ENCODE results near the gene TCN1. TPM values are rescaled to one million over a fixed set of nuclear protein-coding genes. Genes with fewer than 3 reads are reported as not detected.
"Not testable (repeated sequence)": the region's sequence is repeated elsewhere in the genome, so short reads cannot be mapped to it uniquely, and the experiment has no call there.

The TCN1 gene
- not detected in 2 replicates for total RNA-seq
- polyA plus RNA-seq, result not detected in 2 replicates

- no peaks in the 10 kb centered on the region for H3K4me1 ChIP-seq (ENCODE audit: low read depth)
- no peak within 1 kb of the TSS for H3K4me3 ChIP-seq
- no peak for TF ChIP-seq CTCF (IDR thresholded peaks at IDR 0.05; ENCODE audit: low read depth, low read length)
- H3K27me3 ChIP-seq, result no peaks in the 10 kb centered on the region
- no peak within 1 kb of the TSS for H3K27ac ChIP-seq
- H3K36me3 ChIP-seq, result no peaks in the 10 kb centered on the region
- peak in 1 of 2 donors; percentile 3 for DNase-seq (ENCODE audit: low read depth in 1 of 2, low spot score in 1 of 2)
- no peaks in the 10 kb centered on the region for H3K9me3 ChIP-seq (ENCODE audit: low read depth)
These were observed at the start of gene TCN1 for GRCh38 chr11:59866397-59866796. Gene TCN1, minus strand, starts transcription at chr11:59866487. Its CDS starts 17 bp downstream, at chr11:59866470.

GRCh38 chr11:59903569-59903968 is 37.3 kb upstream of the TCN1 start:
- H3K36me3 ChIP-seq; H3K4me3 ChIP-seq; H3K27me3 ChIP-seq; H3K27ac ChIP-seq; H3K4me1 ChIP-seq (ENCODE audit: low read depth); H3K9me3 ChIP-seq (ENCODE audit: low read depth); DNase-seq (ENCODE audit: low read depth in 1 of 2, low spot score in 1 of 2): not testable (repeated sequence)

GRCh38 chr11:59901306-59901705 is 35.0 kb upstream of the TCN1 start:
- DNase-seq (ENCODE audit: low read depth in 1 of 2, low spot score in 1 of 2), result peak in 1 of 2 donors; percentile 48
- no peak overlapping the region for H3K27ac ChIP-seq
- no peak for TF ChIP-seq CTCF (IDR thresholded peaks at IDR 0.05; ENCODE audit: low read depth, low read length)
- H3K27me3 ChIP-seq, result no peaks in the 10 kb centered on the region
- no peaks in the 10 kb centered on the region for H3K9me3 ChIP-seq (ENCODE audit: low read depth)
- no peaks in the 10 kb centered on the region for H3K36me3 ChIP-seq
- no peaks in the 10 kb centered on the region for H3K4me1 ChIP-seq (ENCODE audit: low read depth)
- no peak overlapping the region for H3K4me3 ChIP-seq

GRCh38 chr11:59900366-59901126 is 34.3 kb upstream of the TCN1 start:
- Histone ChIP-seq H3K9me3 (ENCODE audit: low read depth) (no peaks in the 10 kb centered on the region), H3K36me3 (no peaks in the 10 kb centered on the region), H3K4me1 (ENCODE audit: low read depth) (no peaks in the 10 kb centered on the region), H3K4me3 (no peak overlapping the region), H3K27ac (no peak overlapping the region), H3K27me3 (no peaks in the 10 kb centered on the region)
- no peak for DNase-seq (ENCODE audit: low read depth in 1 of 2, low spot score in 1 of 2)
- no peak for TF ChIP-seq CTCF (IDR thresholded peaks at IDR 0.05; ENCODE audit: low read depth, low read length)

- H3K9me3 ChIP-seq (ENCODE audit: low read depth), result no peaks in the 10 kb centered on the region
- H3K4me3 ChIP-seq, result no peak overlapping the region
- no peak for TF ChIP-seq CTCF (IDR thresholded peaks at IDR 0.05; ENCODE audit: low read depth, low read length)
- H3K36me3 ChIP-seq, result no peaks in the 10 kb centered on the region
- DNase-seq (ENCODE audit: low read depth in 1 of 2, low spot score in 1 of 2), result no peak
- H3K27ac ChIP-seq, result no peak overlapping the region
- no peaks in the 10 kb centered on the region for H3K4me1 ChIP-seq (ENCODE audit: low read depth)
- H3K27me3 ChIP-seq, result no peaks in the 10 kb centered on the region
These were observed 33.2 kb upstream of the TCN1 start for GRCh38 chr11:59899532-59899931.

- Histone ChIP-seq H3K4me1 (ENCODE audit: low read depth) (no peaks in the 10 kb centered on the region), H3K4me3 (no peak overlapping the region), H3K27me3 (no peaks in the 10 kb centered on the region), H3K9me3 (ENCODE audit: low read depth) (no peaks in the 10 kb centered on the region), H3K36me3 (no peaks in the 10 kb centered on the region), H3K27ac (no peak overlapping the region)
- DNase-seq (ENCODE audit: low read depth in 1 of 2, low spot score in 1 of 2), result no peak
- no peak for TF ChIP-seq CTCF (IDR thresholded peaks at IDR 0.05; ENCODE audit: low read depth, low read length)
These were observed 32.4 kb upstream of the TCN1 start for GRCh38 chr11:59898650-59899049.

Measured in cardiac muscle cell (in vitro differentiated cells and primary cell).